GM12891 (cell line): Measurements from ENCODE around the gene GFRA1.

Experiments used
- DNase-seq: peaks from one replicate; pipeline ENCODE4 v3.0.0; 2011; ENCODE audit warnings: low spot score; ENCODE audit not compliant: insufficient read length
- FAIRE-seq: peaks from 2 replicates; lab custom pipeline; 2011; peaks lifted over from hg19 to GRCh38; lab: Jason Lieb, UNC
- PAX5 ChIP-seq: IDR thresholded peaks from 2 replicates; pipeline ENCODE4 v1.6.1; 2011; ENCODE audit warnings: low read length, moderate library complexity, mild to moderate bottlenecking; ENCODE audit not compliant: insufficient read depth, severe bottlenecking
- POLR2A ChIP-seq: IDR thresholded peaks from 2 replicates; pipeline ENCODE4 v1.6.1; 2011; ENCODE audit warnings: low read depth, low read length, control low read depth
- POLR2AphosphoS5 ChIP-seq: IDR thresholded peaks from 2 replicates; pipeline ENCODE4 v1.6.1; 2011; ENCODE audit warnings: low read depth, low read length, control low read depth
- POU2F2 ChIP-seq: IDR thresholded peaks from 2 replicates; pipeline ENCODE4 v1.6.1; 2011; ENCODE audit warnings: low read depth, mild to moderate bottlenecking, control low read depth, low read length, moderate library complexity
- SPI1 ChIP-seq: IDR thresholded peaks from 2 replicates; pipeline ENCODE4 v1.6.1; 2011; ENCODE audit warnings: low read depth, low read length, control low read depth
- TAF1 ChIP-seq: IDR thresholded peaks from 2 replicates; pipeline ENCODE4 v1.6.1; 2011; ENCODE audit warnings: low read depth, low read length, control low read depth

The GFRA1 gene

DNA sequence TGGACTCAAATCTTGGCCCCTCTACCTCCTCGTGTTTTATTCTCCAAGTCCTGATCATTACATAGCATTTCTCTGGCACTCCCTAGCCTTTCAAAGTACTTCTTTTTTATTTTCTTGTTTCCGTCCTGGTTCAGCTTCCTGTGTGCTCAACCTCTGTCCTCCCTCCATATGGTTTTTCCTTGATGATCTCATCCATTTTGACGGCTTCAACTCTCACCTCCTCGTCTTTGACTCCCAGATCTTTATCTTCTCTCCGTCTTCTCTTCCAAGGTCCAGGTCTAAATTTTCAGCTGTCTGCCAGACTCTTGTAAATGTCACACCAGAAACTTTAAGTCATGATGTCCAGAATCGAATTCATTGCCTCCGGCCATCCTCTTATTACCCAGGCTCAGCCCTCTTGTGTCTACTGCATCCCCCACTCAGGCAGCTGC, 23.3 kb upstream of the GFRA1 start:
- FAIRE-seq = no peak

DNA sequence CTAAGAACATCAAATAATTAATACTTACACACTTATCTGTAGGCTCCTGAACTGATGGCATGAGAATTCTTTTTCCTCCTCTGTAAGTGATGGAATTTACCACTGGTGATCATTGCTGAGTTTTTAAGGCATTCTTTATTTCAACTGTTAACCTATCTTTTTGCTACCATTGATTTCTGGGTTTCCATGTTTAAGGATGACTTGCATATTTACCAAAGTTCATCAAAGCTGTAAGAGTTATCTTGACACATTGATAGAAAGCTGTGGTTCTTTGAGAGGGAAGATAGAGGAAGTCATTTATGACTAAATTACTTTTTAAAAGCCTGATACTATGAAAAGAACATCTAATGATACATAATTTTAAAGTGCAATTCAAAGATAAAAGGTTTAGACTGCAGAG, 19.5 kb upstream of the GFRA1 start:
- DNase-seq (no peak), FAIRE-seq (no peak)
- TF ChIP-seq TAF1 = no peak
- no peak for TF ChIP-seq PAX5
- no peak for TF ChIP-seq POLR2AphosphoS5
- TF ChIP-seq POLR2A = no peak
- no peak for TF ChIP-seq POU2F2
- no peak for TF ChIP-seq SPI1

More for the DNA sequence above, 23.3 kb upstream of the GFRA1 start:
- TF ChIP-seq SPI1 (no peak), POLR2A (no peak), POLR2AphosphoS5 (no peak)
- DNase-seq = no peak

DNA sequence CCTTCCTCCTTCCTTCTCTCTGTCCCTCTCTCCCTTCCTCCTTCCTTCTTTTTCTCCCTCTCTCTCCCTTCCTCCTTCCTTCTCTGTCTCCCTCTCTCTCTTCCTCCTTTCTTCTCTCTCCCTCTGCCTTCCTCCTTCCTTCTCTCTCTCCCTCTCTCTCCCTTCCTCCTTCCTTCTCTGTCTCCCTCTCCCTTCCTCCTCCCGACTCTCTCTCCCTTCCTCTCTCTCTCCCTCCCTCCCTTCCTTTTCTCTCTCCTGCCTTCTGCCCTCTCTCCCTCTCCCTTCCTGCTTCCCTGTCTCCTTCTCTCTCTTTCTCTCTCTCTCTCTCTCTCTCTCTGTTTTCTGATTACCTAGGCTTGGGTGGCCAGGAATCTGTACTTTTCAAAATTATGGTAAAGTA, 16.6 kb upstream of the GFRA1 start:
- TF ChIP-seq POLR2A (no peak), SPI1 (no peak), POU2F2 (no peak), PAX5 (no peak), TAF1 (no peak), POLR2AphosphoS5 (no peak)
- DNase-seq = no peak
- FAIRE-seq = no peak

DNA sequence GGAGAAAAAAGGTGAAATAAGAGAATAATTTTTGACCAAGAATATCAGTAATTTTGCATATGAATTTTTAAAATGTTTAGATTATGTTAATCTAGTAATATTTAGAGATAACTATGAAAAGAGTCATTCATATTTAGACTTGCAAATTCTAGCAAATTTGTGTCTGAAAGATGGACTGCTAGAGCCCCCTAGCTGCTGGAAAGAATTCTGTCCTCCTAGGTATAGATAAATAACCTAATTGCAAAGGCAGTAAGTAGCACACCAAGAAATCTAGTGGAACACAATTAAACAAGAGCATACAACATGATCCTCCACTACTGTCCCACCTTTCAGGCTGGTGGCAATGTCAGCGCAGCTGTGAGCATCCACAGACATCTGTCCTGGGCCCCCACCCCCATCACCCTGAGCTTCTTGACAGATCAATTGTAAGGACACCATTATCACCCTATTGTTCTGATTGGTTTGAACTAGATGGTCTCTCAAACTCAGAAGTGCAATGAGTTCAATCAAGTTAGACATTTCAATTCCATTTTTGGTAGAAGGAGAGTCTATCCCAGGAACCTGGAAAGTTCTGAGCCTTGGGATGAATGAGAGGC, 15.0 kb upstream of the GFRA1 start:
- TF ChIP-seq POLR2AphosphoS5 (no peak), POU2F2 (no peak), TAF1 (no peak), POLR2A (no peak), SPI1 (no peak), PAX5 (no peak)
- FAIRE-seq = no peak
- no peak for DNase-seq

DNA sequence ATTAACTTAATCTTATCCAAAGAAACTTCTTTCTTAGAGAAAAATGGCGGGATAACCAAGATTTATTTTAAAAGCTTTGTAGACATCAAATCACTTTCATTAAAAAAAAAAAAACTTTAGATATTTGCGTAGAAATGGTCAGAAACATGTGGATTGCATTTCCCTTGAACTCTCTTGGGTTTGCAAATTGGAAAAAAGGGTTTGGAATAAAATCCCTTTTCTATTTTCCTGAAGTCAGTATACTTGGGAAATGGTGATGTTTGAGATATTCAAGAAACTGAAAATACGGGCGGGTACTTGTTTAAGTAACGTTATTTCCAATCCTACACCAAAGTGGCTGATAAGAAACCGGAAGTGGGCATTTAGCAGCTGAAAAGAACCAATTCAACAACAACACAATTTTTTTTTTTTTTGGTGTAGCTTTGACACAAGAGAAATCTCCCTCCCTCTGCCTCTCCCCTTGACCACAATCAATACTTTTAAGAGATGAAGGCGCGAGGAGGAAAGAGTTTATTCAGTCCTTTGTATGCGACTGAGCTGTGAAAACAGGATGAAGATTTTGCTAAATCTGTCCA, 13.7 kb upstream of the GFRA1 start:
- FAIRE-seq = no peak
- TF ChIP-seq SPI1 (0 out of 2 replicates have a peak, but pooled peaks have one; percentile 17), PAX5 (no peak), POLR2A (no peak), POU2F2 (no peak), POLR2AphosphoS5 (no peak), TAF1 (no peak)
- DNase-seq = no peak

DNA sequence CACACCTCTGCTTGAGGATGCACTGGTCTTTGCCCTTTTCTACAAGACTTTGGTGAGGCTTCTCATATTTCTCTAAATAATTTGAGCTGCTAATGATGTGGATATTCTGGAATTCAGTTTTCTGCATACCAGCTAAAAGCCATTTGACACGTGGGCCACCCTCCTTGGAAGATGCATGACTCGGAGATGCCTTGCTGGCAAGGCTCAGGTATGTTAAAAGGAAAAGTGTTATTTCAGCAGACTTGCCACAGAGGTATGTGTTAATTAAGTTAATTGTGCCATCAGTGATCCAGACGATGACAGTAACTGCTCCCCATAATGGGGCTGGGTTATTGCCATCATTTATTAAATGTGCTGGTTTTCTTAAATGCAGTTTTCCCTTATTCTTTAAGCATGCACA, 8.8 kb upstream of the GFRA1 start:
- no peak for DNase-seq
- TF ChIP-seq POLR2AphosphoS5 (no peak), POLR2A (no peak), SPI1 (no peak), PAX5 (no peak), POU2F2 (no peak), TAF1 (no peak)
- no peak for FAIRE-seq

DNA sequence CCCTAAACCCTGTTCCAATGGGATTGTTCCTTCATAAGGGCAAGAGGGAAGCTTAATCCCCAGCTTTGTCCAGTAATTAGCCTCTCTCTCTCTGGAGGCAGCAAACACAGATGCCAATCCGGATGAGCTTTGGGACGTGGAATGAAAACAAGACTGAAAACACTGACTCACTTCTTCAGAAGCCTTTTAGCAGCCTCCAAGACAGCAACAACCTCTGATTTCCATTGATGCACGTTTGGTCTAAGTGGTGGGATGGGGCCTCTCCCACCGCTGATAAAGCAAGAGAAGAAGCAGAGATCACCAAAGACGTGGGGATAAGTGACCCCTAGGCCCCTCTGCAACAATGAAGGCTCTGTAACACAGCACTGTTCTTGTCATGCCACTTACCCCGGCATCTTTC, 5.8 kb upstream of the GFRA1 start:
- DNase-seq = no peak
- no peak for FAIRE-seq
- TF ChIP-seq PAX5 = no peak
- no peak for TF ChIP-seq POLR2AphosphoS5
- TF ChIP-seq POLR2A = no peak
- no peak for TF ChIP-seq SPI1
- TF ChIP-seq POU2F2 = no peak
- TF ChIP-seq TAF1 = no peak

DNA sequence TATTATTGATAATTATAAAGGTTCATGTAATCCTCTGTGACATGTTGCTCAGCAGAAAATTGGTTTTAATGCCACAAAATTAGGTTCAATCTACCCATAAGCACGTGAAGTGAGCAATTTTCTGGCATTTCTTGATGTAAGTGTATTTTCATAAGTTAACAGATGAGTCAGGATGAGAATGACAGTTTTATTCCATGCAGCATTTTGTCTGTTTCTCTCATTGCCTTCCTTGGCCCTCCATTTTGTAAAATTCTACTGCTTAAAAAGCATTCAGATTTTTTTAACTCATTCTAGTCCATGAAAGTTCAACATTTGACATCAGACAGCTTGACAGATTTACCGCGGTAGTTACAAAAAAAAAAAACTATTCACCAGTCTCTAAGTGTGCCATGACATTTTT, 4.0 kb upstream of the GFRA1 start:
- TF ChIP-seq TAF1 = no peak
- no peak for TF ChIP-seq POLR2A
- no peak for TF ChIP-seq POU2F2
- TF ChIP-seq SPI1 = no peak
- no peak for DNase-seq
- no peak for FAIRE-seq

DNA sequence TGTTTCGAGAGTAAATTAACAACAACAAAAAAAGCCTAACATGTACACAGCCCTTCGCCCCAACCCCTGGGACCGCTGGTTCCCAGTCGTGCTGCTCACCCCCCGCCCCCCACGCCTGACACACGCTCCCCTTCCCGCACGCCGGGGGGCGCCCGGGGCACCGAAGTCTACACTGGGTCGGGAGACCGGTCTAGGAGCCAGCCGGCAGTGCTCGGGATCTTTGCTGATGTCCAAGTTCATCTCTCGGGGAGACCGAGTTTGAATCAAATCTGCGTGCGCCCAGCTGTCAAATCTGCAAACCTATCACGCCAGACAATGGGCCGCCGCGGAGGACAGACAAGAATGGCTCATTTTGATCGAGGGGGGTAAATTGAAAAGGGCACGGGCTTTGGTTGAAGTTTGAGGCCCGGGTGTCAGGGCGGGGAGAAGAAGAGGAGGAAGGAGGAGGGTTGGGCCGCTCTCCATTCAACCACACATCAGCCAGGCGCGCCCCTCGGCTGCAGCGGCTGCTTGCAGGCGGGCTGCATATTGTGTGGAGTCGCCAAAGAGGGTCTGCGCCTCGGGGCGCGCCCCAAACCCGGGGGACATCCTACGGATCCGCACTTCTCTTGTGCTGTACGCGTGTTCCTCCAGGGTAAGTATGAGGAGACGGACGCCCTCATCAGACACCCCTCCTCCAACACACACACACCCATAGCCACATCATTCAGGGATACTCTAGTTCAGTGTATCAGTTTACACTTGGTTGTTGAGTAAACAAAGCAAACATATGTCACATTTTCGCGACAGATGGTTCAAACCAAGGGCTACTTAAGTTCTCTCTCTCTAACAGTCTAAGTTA, 1.3 kb upstream of the GFRA1 start:
- DNase-seq (no peak), FAIRE-seq (no peak)
- TF ChIP-seq POLR2A (no peak), POLR2AphosphoS5 (no peak), SPI1 (no peak)
